MM.1S (cell line): ENCODE results near the gene CLCF1.

Experiments used
- EZH2 ChIP-seq: fragments of 300-600 bp; sonication (generic); optimal IDR thresholded peaks from 2 replicates; pipeline ENCODE3; 2017; ENCODE audit warnings: low read depth, mild to moderate bottlenecking, antibody characterized with exemption, low read length, mixed read lengths
- TF ChIP-seq, protein P1 (sequence below): fragments of 300-600 bp; sonication (generic); IDR thresholded peaks from 2 replicates; pipeline ENCODE4 v1.5.1; 2016; ENCODE audit warnings: antibody characterized with exemption, low read length, mixed read lengths

DNA sequence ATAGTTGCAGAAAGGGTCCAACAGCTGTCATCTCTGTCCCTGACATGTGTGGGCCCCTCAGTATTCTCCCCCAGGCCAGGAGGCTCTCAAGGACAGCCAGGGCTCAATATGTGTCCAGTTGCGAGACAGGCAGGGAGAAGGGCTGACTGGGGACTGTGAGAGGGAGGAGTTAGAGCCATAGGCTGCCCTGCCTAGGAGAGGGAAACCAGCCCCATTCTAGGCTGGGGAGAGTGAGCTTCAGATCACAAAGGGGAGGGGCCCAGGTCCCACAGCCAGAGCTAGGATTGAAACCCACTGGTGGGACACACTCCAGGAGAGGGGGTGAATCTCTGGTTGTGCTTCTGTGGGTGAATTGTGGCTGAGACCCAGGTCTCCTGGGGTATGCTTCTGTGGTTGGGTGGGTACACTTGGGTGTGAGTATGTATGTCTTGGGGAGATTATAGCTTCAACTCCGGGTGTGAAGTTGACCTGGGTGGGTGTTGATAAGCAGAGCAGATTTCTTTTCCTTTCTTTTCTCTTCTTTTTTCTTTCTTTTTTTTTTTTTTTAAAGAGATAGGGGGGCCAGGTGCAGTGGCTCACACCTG, 40.0 kb upstream of the CLCF1 start:
- TF ChIP-seq, protein P1, sequence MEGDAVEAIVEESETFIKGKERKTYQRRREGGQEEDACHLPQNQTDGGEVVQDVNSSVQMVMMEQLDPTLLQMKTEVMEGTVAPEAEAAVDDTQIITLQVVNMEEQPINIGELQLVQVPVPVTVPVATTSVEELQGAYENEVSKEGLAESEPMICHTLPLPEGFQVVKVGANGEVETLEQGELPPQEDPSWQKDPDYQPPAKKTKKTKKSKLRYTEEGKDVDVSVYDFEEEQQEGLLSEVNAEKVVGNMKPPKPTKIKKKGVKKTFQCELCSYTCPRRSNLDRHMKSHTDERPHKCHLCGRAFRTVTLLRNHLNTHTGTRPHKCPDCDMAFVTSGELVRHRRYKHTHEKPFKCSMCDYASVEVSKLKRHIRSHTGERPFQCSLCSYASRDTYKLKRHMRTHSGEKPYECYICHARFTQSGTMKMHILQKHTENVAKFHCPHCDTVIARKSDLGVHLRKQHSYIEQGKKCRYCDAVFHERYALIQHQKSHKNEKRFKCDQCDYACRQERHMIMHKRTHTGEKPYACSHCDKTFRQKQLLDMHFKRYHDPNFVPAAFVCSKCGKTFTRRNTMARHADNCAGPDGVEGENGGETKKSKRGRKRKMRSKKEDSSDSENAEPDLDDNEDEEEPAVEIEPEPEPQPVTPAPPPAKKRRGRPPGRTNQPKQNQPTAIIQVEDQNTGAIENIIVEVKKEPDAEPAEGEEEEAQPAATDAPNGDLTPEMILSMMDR = no peak
- no peak for TF ChIP-seq EZH2
